Astrocyte (in vitro differentiated cells and primary cell): ENCODE results near the gene LANCL2.

Source experiments
- CTCF ChIP-seq: IDR thresholded peaks from 2 replicates; pipeline ENCODE4 v1.5.1; 2011; ENCODE audit warnings: low read depth, mild to moderate bottlenecking, inconsistent platforms, low read length, moderate library complexity; ENCODE audit not compliant: insufficient read depth
- EZH2 ChIP-seq: IDR thresholded peaks from 2 replicates; pipeline ENCODE4 v1.6.1; 2012; ENCODE audit warnings: mild to moderate bottlenecking, low read length, inconsistent platforms; ENCODE audit not compliant: insufficient read depth

- TF ChIP-seq CTCF (no peak), EZH2 (no peak)
Observed at GRCh38 chr7:55481155-55481554, 116.0 kb downstream of the LANCL2 start.
